DOHH2 (cell line): ENCODE data around the gene MAG.
A peak's percentile ranks its signal among the peaks of the same experiment; 100 is the strongest.

Source experiments
- H3F3A ChIP-seq: fragments of 200-600 bp; sonication (generic), shearing (Covaris generic); 2 replicates; pipeline ENCODE4 v1.6.0; 2016; ENCODE audit warnings: antibody characterized with exemption, mild to moderate bottlenecking; ENCODE audit not compliant: control insufficient read depth, insufficient read depth
- H3K27ac ChIP-seq: fragments of 200-600 bp; sonication (generic); 2 replicates; pipeline ENCODE4 v1.5.1; 2014; ENCODE audit warnings: low read depth, mild to moderate bottlenecking, low read length, moderate library complexity
- H3K27me3 ChIP-seq: fragments of 200-600 bp; sonication (generic); 2 replicates; pipeline ENCODE4 v1.6.1; 2014; ENCODE audit warnings: mild to moderate bottlenecking, low read length, mixed read lengths; ENCODE audit not compliant: control insufficient read depth
- H3K36me3 ChIP-seq: fragments of 200-600 bp; sonication (generic); 2 replicates; pipeline ENCODE4 v1.6.1; 2014; ENCODE audit warnings: mild to moderate bottlenecking, low read length, moderate library complexity, mixed read lengths; ENCODE audit not compliant: control insufficient read depth
- H3K4me1 ChIP-seq: fragments of 200-600 bp; sonication (generic); 2 replicates; pipeline ENCODE4 v1.6.1; 2014; ENCODE audit warnings: mild to moderate bottlenecking, low read length, mixed read lengths; ENCODE audit not compliant: control insufficient read depth
- H3K4me2 ChIP-seq: fragments of 200-600 bp; sonication (generic); 2 replicates; pipeline ENCODE4 v1.6.0; 2014; ENCODE audit warnings: mild to moderate bottlenecking, low read length, moderate library complexity
- H3K4me3 ChIP-seq: fragments of 200-600 bp; sonication (generic); 2 replicates; pipeline ENCODE4 v1.5.1; 2014; ENCODE audit warnings: mild to moderate bottlenecking, low read length, mixed read lengths
- H3K79me2 ChIP-seq: fragments of 200-600 bp; sonication (generic); 2 replicates; pipeline ENCODE4 v1.6.1; 2014; ENCODE audit warnings: mild to moderate bottlenecking, low read length, mixed read lengths; ENCODE audit not compliant: control insufficient read depth
- H3K9me2 ChIP-seq: fragments of 200-600 bp; sonication (generic); replicated peaks from 2 replicates; pipeline ENCODE4 v1.6.1; 2014; ENCODE audit warnings: mild to moderate bottlenecking, low read length, mixed read lengths; ENCODE audit not compliant: control insufficient read depth
- H3K9me3 ChIP-seq: fragments of 200-600 bp; sonication (generic); 2 replicates; pipeline ENCODE4 v1.6.1; 2014; ENCODE audit warnings: antibody characterized with exemption, low read length, mixed read lengths; ENCODE audit not compliant: control insufficient read depth, insufficient read depth
- H4K20me1 ChIP-seq: fragments of 200-600 bp; sonication (generic); 2 replicates; pipeline ENCODE4 v1.6.0; 2014; ENCODE audit warnings: low read depth, mild to moderate bottlenecking, antibody characterized with exemption, low read length, moderate library complexity; ENCODE audit not compliant: control insufficient read depth, insufficient read depth
- CTCF ChIP-seq: fragments of 200-600 bp; sonication (generic); IDR thresholded peaks from one replicate; pipeline ENCODE4 v1.5.1; 2014; ENCODE audit warnings: antibody characterized with exemption, mild to moderate bottlenecking, low read depth, low read length; ENCODE audit not compliant: poor library complexity, severe bottlenecking
- EZH2phosphoT487 ChIP-seq: fragments of 200-600 bp; sonication (generic); IDR thresholded peaks from 2 replicates; pipeline ENCODE4 v1.6.1; 2017; ENCODE audit warnings: borderline replicate concordance, mild to moderate bottlenecking, antibody characterized with exemption, low read length, moderate library complexity, mixed read lengths

MAG gene

DNA sequence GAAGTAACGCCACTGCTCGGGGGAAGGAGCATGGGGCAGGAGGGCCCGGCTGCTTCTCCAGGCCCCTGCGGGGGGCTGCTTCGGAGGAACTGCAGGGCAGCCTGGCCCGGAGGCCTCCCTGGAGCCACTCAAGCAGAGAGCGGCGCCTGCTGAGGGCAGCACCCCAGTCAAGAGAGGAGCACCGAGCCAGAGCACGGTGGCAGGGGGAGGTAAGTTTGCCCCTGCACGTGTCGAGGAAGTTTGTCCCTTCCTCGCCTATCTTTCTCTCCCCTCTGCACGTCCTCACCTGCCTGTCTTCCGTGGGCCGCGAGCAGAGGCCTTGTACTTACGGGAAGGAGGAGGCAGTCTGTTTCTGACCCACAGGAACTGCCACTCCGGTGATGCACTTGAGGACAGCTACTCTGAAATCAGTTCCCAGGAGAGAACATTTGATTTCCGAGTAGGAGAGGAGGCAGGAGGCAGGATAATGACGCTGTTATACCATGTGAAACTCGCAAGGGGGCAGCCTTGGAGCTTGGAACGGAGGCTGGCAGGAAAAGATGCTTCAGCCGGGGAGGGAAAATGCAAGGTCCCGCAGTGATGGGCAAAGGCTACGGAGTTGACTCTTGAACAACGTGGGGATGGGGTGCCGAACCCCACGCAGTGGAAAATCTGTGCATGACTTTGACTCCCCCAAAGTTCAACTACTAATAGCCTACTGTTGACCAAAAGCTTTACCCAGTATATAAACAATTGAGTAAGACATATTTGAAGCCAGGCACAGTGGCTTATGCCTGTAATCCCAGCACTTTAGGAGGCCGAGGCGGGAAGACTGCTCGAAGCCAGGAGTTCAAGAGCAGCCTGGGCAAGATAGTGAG lies 60.7 kb downstream of the MAG start:
- peak overlapping the region; percentile 48 for H3K27ac ChIP-seq
- H3K4me2 ChIP-seq = peak overlapping the region; percentile 61

DNA sequence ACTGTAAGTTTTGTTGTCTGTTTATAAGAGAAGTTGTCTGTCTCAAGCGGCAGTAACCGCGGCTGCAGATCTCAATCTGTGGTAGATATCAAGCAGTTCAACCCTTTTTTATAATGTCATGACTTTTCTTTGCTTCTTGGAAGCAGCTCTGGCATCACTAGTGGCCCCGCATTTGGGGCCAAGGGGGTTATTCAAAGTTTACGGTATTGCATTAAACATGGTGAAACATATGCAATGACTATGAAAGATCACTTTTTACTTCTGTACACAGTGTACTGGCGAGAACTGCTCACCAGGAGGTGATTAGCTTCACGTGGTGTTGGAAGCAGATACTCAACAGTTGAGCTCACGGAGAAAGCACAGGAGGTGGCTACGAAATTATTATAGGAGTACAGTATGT lies 61.7 kb downstream of the MAG start:
- Histone ChIP-seq H3K9me2 (no peaks in the 10 kb centered on the region), H3K9me3 (no peaks in the 10 kb centered on the region), H4K20me1 (no peaks in the 10 kb centered on the region), H3K79me2 (no peaks in the 10 kb centered on the region), H3K4me2 (no peak overlapping the region), H3K4me1 (peaks cover 53% of the 10 kb centered on the region), H3F3A (peaks cover 9% of the 10 kb centered on the region), H3K36me3 (no peaks in the 10 kb centered on the region; the same call in 1 of the 2 replicates), H3K4me3 (no peak overlapping the region), H3K27ac (no peak overlapping the region), H3K27me3 (peaks cover 21% of the 10 kb centered on the region)
- TF ChIP-seq EZH2phosphoT487 = no peak
- TF ChIP-seq CTCF = no peak

More for the DNA sequence above, 60.7 kb downstream of the MAG start:
- Histone ChIP-seq H3K9me2 (no peaks in the 10 kb centered on the region), H4K20me1 (0 out of 2 replicates have a peak, but pooled peaks cover 3% of the 10 kb centered on the region), H3F3A (peaks cover 19% of the 10 kb centered on the region), H3K79me2 (no peaks in the 10 kb centered on the region), H3K36me3 (peaks cover 8% of the 10 kb centered on the region), H3K9me3 (no peaks in the 10 kb centered on the region), H3K4me3 (peak overlapping the region; percentile 44), H3K4me1 (peaks cover 62% of the 10 kb centered on the region), H3K27me3 (peaks cover 14% of the 10 kb centered on the region)
- TF ChIP-seq CTCF (peak; percentile 84), EZH2phosphoT487 (no peak)

- Histone ChIP-seq H3K9me2 (no peaks in the 10 kb centered on the region), H4K20me1 (no peaks in the 10 kb centered on the region), H3K27me3 (peaks cover 21% of the 10 kb centered on the region), H3K9me3 (no peaks in the 10 kb centered on the region), H3K4me1 (peaks cover 40% of the 10 kb centered on the region), H3K4me2 (no peak overlapping the region), H3K4me3 (no peak overlapping the region), H3K36me3 (no peaks in the 10 kb centered on the region), H3F3A (no peaks in the 10 kb centered on the region), H3K27ac (no peak overlapping the region), H3K79me2 (no peaks in the 10 kb centered on the region)
- no peak for TF ChIP-seq CTCF
- no peak for TF ChIP-seq EZH2phosphoT487
Observed at GRCh38 chr19:35354898-35355297, 62.9 kb downstream of the MAG start.
